Loucy (cell line): ENCODE measurements around the gene CCDC12.

Source experiments
- H2AFZ ChIP-seq: fragments of 200-600 bp; sonication (generic); 2 replicates; pipeline ENCODE4 v1.6.0; 2016; ENCODE audit warnings: antibody characterized with exemption, mild to moderate bottlenecking, low read length, moderate library complexity
- H3F3A ChIP-seq: fragments of 200-600 bp; 2 replicates; pipeline ENCODE4 v1.6.0; 2016; ENCODE audit warnings: antibody characterized with exemption, low read depth, mild to moderate bottlenecking
- H3K27me3 ChIP-seq: fragments of 200-600 bp; sonication (generic); 2 replicates; pipeline ENCODE4 v1.6.1; 2014; ENCODE audit warnings: low read length, mild to moderate bottlenecking; ENCODE audit not compliant: insufficient read depth, poor library complexity, severe bottlenecking
- H3K36me3 ChIP-seq: fragments of 200-600 bp; sonication (generic); 2 replicates; pipeline ENCODE4 v1.6.1; 2016; ENCODE audit warnings: low read length; ENCODE audit not compliant: insufficient read depth
- H3K4me1 ChIP-seq: fragments of 200-600 bp; sonication (generic); 2 replicates; pipeline ENCODE4 v1.5.1; 2014; ENCODE audit warnings: low read length, mild to moderate bottlenecking; ENCODE audit not compliant: insufficient read depth, poor library complexity, severe bottlenecking
- H3K4me2 ChIP-seq: fragments of 200-600 bp; sonication (generic); 2 replicates; pipeline ENCODE4 v1.6.0; 2014; ENCODE audit warnings: antibody characterized with exemption, low read length, low read depth, mild to moderate bottlenecking; ENCODE audit not compliant: poor library complexity, severe bottlenecking
- H3K4me3 ChIP-seq: fragments of 200-600 bp; sonication (generic); 2 replicates; pipeline ENCODE4 v1.5.1; 2014; ENCODE audit warnings: low read length, mild to moderate bottlenecking, mixed read lengths; ENCODE audit not compliant: poor library complexity, severe bottlenecking
- H3K79me2 ChIP-seq: fragments of 200-600 bp; sonication (generic); 2 replicates; pipeline ENCODE4 v1.6.1; 2014; ENCODE audit warnings: low read length; ENCODE audit not compliant: insufficient read depth
- H3K9ac ChIP-seq: fragments of 200-600 bp; sonication (generic); 2 replicates; pipeline ENCODE4 v1.6.0; 2014; ENCODE audit warnings: mild to moderate bottlenecking, low read depth, low read length, moderate library complexity; ENCODE audit not compliant: poor library complexity, severe bottlenecking
- H3K9me2 ChIP-seq: fragments of 200-600 bp; sonication (generic); replicated peaks from 2 replicates; pipeline ENCODE4 v1.6.1; 2016; ENCODE audit warnings: low read depth, low read length, mixed read lengths
- H3K9me3 ChIP-seq: fragments of 200-600 bp; sonication (generic); 2 replicates; pipeline ENCODE4 v1.6.1; 2014; ENCODE audit warnings: mild to moderate bottlenecking, antibody characterized with exemption, low read length, low read depth; ENCODE audit not compliant: insufficient read depth
- H4K20me1 ChIP-seq: fragments of 200-600 bp; sonication (generic); 2 replicates; pipeline ENCODE4 v1.6.0; 2014; ENCODE audit warnings: antibody characterized with exemption, low read length, mild to moderate bottlenecking; ENCODE audit not compliant: insufficient read depth, poor library complexity, severe bottlenecking
- CTCF ChIP-seq: fragments of 200-600 bp; sonication (generic); conservative IDR thresholded peaks from 2 replicates; pipeline ENCODE4 v1.5.1; 2014; ENCODE audit warnings: mild to moderate bottlenecking, antibody characterized with exemption, low read length
- EZH2phosphoT487 ChIP-seq: fragments of 200-600 bp; IDR thresholded peaks from 2 replicates; pipeline ENCODE4 v1.6.1; 2018; ENCODE audit warnings: antibody characterized with exemption, mild to moderate bottlenecking, moderate library complexity, borderline replicate concordance

The CCDC12 gene

GRCh38 chr3:46897829-46898320, 78.7 kb downstream of the CCDC12 start:
- Histone ChIP-seq H3K4me3 (no peak overlapping the region), H3K4me1 (no peaks in the 10 kb centered on the region), H3K9ac (no peak overlapping the region), H3K4me2 (no peak overlapping the region), H4K20me1 (no peaks in the 10 kb centered on the region), H3K9me3 (no peaks in the 10 kb centered on the region), H2AFZ (no peak overlapping the region), H3K9me2 (no peaks in the 10 kb centered on the region), H3F3A (no peaks in the 10 kb centered on the region), H3K27me3 (no peaks in the 10 kb centered on the region), H3K79me2 (no peaks in the 10 kb centered on the region), H3K36me3 (no peaks in the 10 kb centered on the region)
- no peak for TF ChIP-seq EZH2phosphoT487
- no peak for TF ChIP-seq CTCF

- Histone ChIP-seq H3K36me3 (no peaks in the 10 kb centered on the region), H3K79me2 (no peaks in the 10 kb centered on the region), H3K9me2 (no peaks in the 10 kb centered on the region), H3K27me3 (no peaks in the 10 kb centered on the region), H3K9me3 (no peaks in the 10 kb centered on the region), H2AFZ (no peak overlapping the region), H4K20me1 (no peaks in the 10 kb centered on the region), H3K4me3 (no peak overlapping the region), H3F3A (no peaks in the 10 kb centered on the region), H3K9ac (no peak overlapping the region), H3K4me1 (no peaks in the 10 kb centered on the region), H3K4me2 (no peak overlapping the region)
- TF ChIP-seq EZH2phosphoT487 (no peak), CTCF (no peak)
These were observed 79.5 kb downstream of the CCDC12 start for GRCh38 chr3:46897031-46897430.

- Histone ChIP-seq H3K4me3 (no peak overlapping the region), H3K4me2 (no peak overlapping the region), H3K27me3 (no peaks in the 10 kb centered on the region), H3K9ac (no peak overlapping the region), H3K79me2 (no peaks in the 10 kb centered on the region), H3K36me3 (no peaks in the 10 kb centered on the region), H2AFZ (no peak overlapping the region), H3F3A (no peaks in the 10 kb centered on the region), H3K9me3 (no peaks in the 10 kb centered on the region), H3K4me1 (no peaks in the 10 kb centered on the region), H3K9me2 (no peaks in the 10 kb centered on the region), H4K20me1 (no peaks in the 10 kb centered on the region)
- TF ChIP-seq EZH2phosphoT487, result no peak
- TF ChIP-seq CTCF, result no peak
These were observed 80.2 kb downstream of the CCDC12 start for GRCh38 chr3:46896386-46896785.
